Gastroesophageal sphincter (tissue), 3 donors: ENCODE data around the gene ABTB2.

Experiments
- CTCF ChIP-seq, 4 experiments: fragments of 200-600 bp in 2 of 4; fragments of 450-650 bp in 2 of 4; sonication (generic) in 1 of 4; IDR thresholded peaks; one replicate each; pipeline ENCODE4 v1.5.1; 2017 to 2019; ENCODE audit warnings: antibody characterized with exemption in 4 of 4, mild to moderate bottlenecking in 2 of 4, moderate library complexity in 2 of 4
- POLR2A ChIP-seq, 2 donors: fragments of 450-650 bp; IDR thresholded peaks; one replicate each; pipeline ENCODE4 v1.6.1; 2017; ENCODE audit warnings: antibody characterized with exemption in 2 of 2, mild to moderate bottlenecking in 2 of 2, moderate library complexity in 1 of 2

GRCh38 chr11:34331736-34332135 lies 26.1 kb downstream of the ABTB2 start:
- TF ChIP-seq POLR2A (IDR thresholded peaks at IDR 0.05), result no peak
- TF ChIP-seq CTCF (IDR thresholded peaks at IDR 0.05), result no peak
